HTR-8/SVneo (cell line): ENCODE data around the gene EFCAB6.

Source experiments
- DNase-seq: peaks from one replicate; pipeline ENCODE4 v3.0.0; 2011; ENCODE audit warnings: low spot score, mixed read lengths; ENCODE audit not compliant: insufficient read length
- FAIRE-seq: peaks from 2 replicates; lab custom pipeline; 2011; peaks lifted over from hg19 to GRCh38; lab: Jason Lieb, UNC

Gene EFCAB6

DNA sequence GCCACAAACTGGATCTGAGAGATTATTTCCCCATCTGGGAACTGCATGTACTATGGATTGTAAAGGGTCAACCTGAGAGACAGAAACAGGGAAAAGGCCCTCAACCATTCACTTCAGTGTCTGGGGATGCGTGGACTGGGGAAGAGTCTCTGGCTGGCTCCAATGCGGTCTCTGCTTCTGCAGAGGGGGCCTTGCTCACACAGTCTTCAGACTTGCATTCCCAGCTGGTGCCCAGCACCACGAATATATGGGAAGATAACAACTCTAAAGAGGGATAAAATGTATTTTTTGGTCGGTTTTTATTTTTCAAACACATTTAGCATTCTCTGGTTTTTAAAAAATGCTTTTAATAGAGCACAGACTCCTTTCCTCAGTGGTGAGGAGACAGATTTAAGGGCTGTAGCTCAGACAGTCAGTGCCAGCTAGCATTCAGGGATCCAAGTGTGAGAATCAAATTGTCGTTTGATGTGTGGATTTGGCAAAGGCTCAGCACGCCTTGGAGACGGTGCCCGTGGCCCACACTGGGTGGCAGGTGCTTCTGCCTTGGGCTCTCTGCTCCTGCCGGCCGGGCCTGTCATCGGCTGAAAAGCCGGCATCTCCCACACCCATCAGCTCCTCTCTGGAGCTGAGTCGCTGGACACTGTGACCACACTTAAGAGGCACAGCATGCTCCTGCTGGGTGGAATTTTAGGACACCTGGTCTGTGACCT, 8.0 kb upstream of the EFCAB6 start:
- DNase-seq (no peak), FAIRE-seq (no peak)

DNA sequence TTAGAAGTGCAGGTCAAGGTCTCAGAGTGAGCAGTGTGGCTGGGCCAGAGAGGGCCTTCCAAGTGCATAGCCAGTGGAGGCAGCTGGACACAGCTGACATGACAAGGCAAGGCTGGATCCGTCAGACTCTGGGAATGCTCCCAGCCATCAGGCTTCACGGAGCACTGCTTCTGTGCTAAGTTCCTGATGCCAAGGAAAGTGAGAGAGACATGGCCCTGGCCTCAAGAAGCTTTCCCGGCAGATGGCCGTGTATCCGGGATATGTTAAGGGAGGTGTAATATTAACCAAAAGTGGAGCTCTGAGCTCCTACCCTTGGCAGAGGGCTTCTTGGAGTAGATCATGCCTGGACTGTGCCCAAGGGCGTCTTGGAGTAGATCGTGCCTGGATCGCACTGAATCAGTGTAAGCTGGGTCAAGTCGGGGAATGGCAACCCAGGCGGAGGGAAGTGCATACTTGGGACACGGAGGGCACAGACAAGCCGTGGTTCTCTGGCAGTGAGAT, 7.4 kb upstream of the EFCAB6 start:
- DNase-seq (no peak), FAIRE-seq (no peak)

DNA sequence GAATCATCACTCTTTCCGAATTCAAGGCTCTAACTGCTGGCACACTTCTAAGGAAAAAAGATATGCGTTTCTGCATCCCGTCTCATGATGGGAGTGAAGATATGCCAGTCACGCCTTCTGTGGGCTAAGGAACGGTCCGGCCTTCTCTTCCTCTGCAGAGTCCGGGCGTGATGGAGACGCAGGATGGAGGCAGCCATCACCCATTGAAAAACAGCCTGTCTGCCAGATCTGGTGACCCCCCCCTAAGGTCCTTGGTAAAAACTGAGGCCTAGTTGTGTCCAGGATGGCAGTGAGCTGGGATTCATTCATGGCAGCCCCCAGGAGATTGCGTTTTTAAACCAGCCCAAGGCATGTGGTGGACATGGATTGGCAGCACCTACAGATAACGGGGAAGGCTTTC, 6.9 kb upstream of the EFCAB6 start:
- no peak for FAIRE-seq
- no peak for DNase-seq

DNA sequence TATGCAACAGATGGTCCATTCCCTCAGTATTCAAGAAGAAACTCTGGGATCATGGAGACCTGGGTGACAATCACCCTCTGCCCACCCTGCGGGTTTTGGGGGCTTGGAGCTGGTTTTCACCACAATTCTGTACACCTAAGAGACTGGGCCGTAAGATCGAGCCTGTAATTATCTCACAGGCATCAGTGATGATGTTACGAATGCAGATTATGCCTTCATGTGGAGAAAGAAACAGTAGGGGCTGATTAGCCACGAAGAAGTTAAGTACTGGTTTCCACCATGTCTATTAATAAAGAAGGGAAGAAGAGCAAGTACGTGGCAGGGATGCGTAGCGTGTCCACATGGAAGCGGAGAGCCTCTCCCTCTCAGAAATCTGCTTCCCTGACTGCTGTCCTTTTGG, 5.3 kb upstream of the EFCAB6 start:
- DNase-seq, result no peak
- FAIRE-seq, result no peak

DNA sequence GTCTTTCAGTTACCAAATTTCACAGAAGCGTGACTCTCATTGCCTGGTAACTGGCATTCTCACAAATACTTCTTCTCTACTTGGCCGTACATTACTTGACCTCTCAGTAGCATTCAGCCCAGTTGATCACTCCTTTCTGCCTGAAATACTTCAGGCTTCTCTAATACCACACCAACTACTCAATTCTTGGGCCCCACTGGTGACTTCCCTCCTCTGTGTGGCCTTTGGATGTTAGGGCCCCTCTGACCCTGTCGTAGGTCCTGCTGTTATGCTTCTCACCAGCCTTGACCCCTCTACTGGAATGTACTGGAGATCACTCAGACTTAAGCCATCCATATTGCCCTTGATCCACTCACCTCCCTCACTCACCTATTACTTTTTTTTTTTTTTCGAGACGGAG, 2.2 kb upstream of the EFCAB6 start:
- DNase-seq (no peak), FAIRE-seq (no peak)

DNA sequence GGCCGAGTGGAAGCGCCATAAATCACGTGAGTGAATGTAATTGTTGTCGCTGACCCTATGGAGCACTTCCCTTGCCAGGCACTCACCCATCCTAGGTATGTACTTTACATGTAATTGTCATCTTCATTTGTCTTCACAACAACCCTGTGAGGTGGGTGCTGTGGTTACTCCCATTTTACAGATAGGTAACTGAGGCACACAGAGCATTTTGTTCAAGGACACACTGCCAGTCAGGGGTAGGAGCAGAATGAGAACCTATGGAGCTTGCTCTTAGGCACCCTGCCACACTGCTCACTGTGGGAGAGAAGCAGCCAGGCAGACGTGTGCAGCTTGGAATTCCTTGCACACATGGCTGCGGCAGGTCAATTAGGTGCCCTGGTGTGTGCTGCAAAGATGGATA, 785 bp upstream of the EFCAB6 start:
- no peak for FAIRE-seq

DNA sequence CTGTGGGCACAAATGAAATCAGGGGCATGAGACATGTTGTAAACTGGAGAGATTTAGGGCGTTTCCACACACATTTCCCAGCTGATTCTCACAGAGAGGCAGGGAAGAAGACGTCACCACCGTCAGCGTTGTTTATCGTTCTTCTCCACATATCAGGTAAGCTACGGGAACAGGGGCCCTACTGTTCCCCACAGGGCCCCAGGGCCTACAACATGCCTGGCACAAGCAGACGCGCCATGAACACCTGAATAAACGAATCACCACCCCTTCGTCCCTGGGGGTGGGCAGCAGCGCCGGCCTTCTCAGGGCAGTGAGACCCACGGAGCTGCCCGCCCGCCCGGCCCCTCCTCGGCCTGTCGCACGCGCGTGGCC, 342 bp downstream of the EFCAB6 start:
- DNase-seq, result no peak
- FAIRE-seq, result no peak

More for the DNA sequence above, 785 bp upstream of the EFCAB6 start:
- no peak for DNase-seq

DNA sequence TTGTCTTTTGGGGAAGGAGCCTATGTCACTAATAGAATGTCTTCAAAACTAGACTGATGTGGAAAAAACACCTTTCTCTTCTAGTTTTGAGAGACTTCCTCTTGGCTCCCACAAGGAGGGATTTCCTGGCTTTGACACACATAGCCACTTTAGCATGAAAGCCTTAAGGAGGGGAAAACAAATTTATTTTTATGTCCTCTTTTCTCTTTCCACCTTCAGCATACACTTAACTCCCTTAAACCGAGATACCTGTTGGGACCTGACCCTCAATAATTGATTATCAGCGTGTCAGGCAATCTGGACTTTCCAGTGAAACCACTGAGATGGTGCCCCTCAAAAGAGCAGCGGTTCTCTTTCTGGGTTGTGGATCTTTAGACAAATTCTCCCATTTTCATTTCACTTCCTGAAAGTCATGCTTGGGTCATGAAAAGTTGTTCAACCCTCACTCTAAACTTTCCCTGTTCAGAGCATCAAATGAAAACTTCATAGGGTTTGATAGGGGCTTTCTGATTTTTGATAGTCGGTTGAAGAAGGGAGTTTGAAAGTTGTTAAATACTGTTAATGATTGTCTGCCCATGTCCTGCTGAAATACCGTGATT, 9.1 kb downstream of the EFCAB6 start:
- FAIRE-seq (no peak), DNase-seq (no peak)

DNA sequence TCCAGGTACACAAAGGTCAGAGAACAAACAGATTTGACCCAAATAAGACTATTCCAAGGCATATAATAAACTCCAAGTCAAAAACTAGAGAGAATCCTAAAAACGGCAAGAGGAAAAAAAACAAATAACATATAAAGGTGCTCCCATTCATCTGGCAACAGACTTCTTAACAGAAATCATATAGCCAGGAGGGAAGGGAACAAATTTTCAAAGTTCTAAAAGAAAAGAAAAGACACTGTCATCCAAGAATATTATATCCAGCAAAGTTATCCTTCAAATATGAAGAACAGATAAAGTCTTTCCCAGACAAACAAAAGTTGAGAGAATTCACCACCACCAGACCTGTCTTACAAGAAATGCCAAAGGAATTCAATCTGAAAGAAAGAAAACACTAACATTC, 11.1 kb downstream of the EFCAB6 start:
- FAIRE-seq, result no peak
- no peak for DNase-seq

DNA sequence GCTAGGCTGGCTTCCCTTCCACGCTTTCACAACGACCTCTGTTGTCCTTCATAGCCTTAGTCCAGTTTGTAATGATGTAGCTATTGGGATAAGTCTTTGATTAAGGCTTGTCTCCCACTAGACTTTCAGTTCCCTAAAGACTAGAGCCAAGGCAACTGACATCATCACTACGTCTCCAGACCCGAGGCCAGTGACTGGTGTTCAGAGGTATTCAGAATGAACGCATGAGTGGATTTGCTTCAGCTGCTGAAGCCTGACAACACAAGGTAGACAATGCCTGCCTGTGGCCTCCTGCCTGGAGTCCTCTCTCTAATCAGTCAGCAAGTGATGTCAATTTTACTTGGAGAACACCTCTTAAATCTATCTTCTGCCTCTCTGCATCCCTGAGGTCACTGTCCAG, 13.6 kb downstream of the EFCAB6 start:
- no peak for DNase-seq
- FAIRE-seq, result no peak

DNA sequence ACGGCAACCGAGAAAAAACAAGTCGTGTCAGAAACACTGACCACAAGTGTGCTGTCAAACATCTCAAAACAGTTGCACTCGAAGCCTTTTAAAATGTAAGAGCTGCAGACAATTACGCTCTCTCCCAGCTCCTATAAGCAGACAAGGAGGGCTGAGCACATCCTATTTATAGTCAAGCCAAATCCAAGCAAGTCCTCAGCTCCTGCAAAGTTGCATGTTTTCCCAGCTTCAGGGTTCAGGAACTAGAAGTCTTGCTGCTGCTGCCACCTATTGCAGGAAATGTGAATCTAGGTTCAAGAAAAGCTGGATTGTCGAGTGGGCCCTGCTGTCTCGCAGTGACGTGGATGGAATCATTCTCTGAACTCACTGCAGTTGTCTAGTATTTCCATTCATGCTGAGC, 15.5 kb downstream of the EFCAB6 start:
- no peak for FAIRE-seq
- DNase-seq, result no peak

DNA sequence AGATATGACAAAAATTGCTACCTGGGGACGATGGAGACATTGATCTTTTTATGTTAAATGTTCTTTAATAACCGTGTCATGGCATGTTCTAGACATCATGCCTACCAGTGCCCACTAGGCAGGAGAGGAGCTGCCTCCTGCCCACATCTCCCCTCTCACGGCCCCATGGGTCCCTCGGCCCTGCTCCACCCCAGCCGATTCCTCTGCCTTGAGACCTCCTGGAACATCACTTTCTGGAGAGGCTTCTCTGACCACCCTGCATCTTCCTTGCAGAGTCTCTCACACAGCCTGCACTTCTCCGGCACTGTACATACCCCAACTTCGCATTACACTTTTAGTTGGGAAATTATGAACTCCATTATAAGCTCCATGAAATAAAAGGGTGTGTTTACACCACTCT, 16.8 kb downstream of the EFCAB6 start:
- DNase-seq (no peak), FAIRE-seq (no peak)

DNA sequence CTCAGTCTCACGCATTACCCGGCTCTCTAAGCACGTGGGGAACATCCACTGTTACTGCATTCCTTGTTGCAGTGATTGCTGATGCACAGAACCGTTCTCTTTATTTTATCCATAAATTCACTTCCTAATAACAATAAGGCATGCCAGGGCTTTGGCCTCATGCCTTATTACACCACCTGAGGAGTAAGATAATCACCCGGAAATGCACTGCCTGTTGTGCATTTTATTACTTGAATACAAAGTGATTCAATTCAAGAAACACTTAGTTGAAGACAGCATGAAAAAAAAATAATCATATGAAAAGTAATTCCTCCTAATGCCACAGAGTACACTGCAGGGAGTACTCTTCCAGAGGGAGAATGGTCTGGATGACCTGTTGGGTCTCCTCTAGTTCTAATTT, 19.2 kb downstream of the EFCAB6 start:
- no peak for FAIRE-seq
- no peak for DNase-seq

DNA sequence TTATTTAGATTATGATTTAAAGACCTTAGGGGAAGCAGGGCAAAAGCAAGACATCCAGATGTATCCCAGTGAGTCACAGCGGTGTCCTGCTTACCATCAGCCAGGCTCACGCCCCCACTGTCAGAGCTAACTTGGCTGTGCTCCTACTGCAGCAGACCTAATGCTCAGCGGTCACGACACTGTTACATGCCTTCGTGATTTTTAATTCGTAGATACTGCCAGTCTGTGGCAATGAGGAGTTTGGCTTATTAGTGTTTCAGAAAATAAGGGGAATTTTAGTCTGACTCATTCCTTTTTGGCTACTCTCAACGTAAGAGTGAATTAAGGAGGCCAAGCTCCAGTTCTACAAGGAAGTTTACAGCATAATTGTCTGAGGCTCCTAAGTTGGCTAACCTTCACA, 22.7 kb downstream of the EFCAB6 start:
- DNase-seq (peak; percentile 51), FAIRE-seq (no peak)

DNA sequence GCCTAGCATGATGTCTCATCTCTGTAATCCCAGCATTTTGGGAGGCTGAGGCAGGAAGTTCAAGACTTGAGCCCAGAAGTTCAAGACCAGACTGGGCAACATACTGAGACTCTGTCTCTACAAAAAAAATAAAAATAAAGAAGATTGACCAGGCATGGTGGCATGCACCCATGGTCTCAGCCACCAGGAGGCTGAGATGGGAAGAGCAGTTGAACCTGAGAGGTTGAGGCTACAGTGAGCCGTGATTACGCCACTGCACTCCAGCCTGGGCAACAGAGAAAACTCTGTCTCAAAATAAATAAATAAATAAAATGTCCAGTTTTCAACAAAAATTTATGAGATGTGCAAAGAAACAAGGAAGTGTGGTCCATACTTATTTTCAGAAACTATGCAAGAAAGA, 28.3 kb downstream of the EFCAB6 start:
- DNase-seq (no peak), FAIRE-seq (no peak)

DNA sequence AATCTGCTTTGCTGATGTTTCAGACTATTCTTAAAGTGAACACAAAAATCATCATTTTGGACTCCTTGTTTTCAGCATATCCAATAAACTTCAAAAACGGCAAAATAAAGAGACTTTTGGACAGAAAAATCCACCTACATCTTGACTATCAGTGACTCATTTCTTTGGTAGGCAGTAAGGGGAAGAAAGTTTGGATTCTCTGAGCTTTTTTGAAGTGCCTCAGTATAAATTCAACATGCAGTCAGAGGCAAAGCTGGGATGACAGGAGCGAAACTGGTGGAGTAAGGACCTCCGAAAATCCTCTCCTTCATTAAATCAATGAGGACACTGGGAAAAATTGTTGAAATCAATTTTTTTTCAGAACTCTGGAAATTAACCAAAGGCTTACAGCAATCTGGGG, 29.7 kb downstream of the EFCAB6 start:
- no peak for FAIRE-seq
- DNase-seq, result no peak

DNA sequence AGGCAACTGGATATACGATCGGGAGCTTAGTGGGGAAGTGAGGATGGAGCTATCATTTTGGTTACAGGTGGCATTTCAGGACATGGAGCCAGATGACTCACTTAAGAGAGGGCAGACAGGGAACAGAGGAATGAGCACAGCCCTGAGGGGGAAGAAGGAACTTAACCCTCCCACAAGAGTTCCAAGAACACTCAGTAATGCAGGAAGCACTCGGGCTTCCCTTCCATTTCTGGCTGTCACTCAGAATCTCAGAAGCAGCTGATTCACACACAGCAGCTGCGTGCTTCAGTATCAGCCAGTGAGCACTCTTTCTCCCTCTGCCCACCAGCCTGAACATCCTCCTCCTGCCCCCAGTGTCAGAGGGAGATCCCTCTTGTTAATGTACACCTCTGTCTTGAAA, 34.8 kb downstream of the EFCAB6 start:
- FAIRE-seq (no peak), DNase-seq (peak; percentile 48)

DNA sequence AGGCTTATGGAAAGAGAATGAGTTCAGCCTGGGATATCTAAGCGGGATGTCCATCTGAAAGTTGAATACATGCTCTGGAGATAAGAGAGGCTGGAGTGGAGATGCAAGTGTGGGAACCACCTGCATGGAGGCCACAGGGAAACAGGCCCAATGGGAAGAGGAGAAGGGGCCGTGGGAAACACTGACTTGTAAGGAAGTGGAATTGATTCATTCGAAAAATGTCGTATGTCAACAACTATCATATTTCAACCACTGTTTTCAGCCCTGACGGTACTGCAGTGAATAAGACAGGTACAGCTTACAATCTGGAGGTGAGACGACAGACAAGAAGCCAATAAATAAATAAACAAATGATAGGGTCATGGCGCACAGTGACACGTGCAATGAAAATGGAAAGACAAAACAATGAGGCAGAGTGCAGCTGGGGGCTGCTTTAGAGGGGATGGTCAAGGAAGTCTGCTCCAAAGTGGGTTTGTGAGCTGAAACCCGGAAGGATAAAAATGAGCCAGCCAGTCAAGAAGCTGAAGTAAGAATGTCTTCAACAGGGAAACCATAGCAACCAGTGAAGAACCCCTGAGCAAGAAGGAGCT, 35.9 kb downstream of the EFCAB6 start:
- DNase-seq, result no peak
- FAIRE-seq, result no peak

DNA sequence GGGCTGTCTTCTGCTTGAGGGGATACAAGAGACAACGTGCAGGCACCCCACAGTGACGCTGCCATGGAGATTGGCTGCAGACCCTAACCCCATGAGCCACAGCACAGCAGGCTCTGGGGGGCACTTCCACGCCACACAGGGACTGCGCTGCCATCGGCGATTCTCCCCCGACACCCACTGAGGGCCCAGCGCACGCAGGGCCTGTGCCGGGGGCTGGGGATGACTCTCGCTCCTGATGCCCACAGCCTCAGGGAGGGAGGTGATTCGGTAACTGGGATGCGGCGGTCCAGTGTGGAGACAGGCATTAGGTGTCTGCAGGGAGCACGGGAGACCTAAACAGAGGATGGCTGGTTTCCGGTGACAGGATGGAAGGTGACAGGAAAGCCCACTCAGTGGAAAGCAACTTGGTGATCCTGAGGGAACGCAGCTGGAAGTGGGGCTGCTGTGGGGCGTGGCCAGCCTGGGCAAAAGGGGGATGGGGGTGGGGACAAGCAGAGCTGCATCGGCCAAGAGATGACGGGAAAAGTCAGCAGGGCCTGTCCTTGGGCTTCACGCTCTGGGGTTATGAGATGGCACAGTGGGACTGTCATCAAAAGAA, 37.7 kb downstream of the EFCAB6 start:
- DNase-seq (no peak), FAIRE-seq (no peak)

DNA sequence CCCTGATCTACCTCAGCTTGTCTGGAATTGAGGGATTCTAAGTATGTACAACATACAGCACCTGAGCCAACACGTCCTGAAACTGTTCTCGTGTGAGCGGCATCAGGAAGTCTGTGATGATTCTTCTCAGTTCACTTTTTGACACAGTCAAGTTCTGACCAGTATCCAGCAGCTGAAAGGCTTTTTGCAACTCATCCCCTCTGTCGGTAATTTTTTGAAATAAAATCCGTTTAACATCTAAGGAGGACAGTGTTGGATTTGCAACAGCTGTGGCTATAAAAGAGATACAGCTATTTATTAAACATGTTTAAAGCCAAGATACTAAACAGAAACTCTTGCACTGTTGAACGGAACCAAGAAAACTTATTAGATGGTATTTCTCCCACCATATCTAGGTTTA, 39.3 kb downstream of the EFCAB6 start:
- no peak for FAIRE-seq

DNA sequence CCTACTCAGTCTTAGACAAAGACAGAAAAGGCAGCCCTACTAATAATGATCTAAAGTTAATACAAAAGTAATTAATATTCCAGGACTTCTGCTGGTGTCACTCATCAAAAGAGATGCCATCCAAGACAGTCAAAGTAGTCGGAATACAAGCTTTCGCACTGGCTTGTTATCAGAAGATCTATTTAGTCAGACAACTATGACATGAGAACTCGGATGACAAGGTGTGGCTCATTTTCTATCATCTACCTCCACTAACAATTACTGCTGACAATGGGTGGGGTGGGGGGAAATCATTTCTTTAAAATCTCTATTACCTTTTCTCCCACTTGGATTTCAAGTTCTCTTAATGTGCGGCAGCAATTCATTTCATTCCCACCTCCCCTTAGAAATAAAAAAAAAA, 56.7 kb downstream of the EFCAB6 start:
- FAIRE-seq (no peak), DNase-seq (no peak)

More for the DNA sequence above, 39.3 kb downstream of the EFCAB6 start:
- DNase-seq, result no peak
